A549 treated with Mapracorat at 1 μM for 4 hours (cell line): ENCODE results near the gene ARID3B. TPM values are rescaled to one million over a fixed set of nuclear protein-coding genes. Genes with fewer than 3 reads are reported as not detected.

Experiments used
- total RNA-seq: library from RNA; stranded (reverse); fragments of 200-300 nt; extraction: Qiagen RNA extraction; gene quantifications from 5 replicates; pipeline ENCODE4 v1.2.3, GENCODE V29; 2022

The ARID3B gene, protein sequence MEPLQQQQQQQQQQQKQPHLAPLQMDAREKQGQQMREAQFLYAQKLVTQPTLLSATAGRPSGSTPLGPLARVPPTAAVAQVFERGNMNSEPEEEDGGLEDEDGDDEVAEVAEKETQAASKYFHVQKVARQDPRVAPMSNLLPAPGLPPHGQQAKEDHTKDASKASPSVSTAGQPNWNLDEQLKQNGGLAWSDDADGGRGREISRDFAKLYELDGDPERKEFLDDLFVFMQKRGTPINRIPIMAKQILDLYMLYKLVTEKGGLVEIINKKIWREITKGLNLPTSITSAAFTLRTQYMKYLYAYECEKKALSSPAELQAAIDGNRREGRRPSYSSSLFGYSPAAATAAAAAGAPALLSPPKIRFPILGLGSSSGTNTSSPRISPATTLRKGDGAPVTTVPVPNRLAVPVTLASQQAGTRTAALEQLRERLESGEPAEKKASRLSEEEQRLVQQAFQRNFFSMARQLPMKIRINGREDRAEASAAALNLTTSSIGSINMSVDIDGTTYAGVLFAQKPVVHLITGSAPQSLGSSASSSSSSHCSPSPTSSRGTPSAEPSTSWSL
- 2.8 to 3.3 TPM (median 3.0 TPM) in 5 replicates for total RNA-seq

GRCh38 chr15:74540761-74541493 lies at the start of gene ARID3B:
Gene ARID3B, plus strand, starts transcription at chr15:74541220. Its CDS starts 2,717 bp downstream, at chr15:74543937.

GRCh38 chr15:74615508-74616365 lies 74.7 kb downstream of the ARID3B start, which contains the start of gene CLK3:
Gene CLK3, plus strand, starts transcription at chr15:74615836. Its CDS starts 3,361 bp downstream, at chr15:74619197.

Other genes starting within 250 kb of the ARID3B start
- gene CYP11A1, start 173.6 kb upstream of the ARID3B start, total RNA-seq: not detected in 5 replicates
- gene SEMA7A, start 107.3 kb upstream of the ARID3B start, total RNA-seq: 1.5 to 2.1 TPM (median 1.7 TPM) in 5 replicates
- 38.5 to 42.7 TPM (median 41.3 TPM) in 5 replicates for gene UBL7, start 80.1 kb upstream of the ARID3B start, total RNA-seq
- gene CLK3, start 74.6 kb downstream of the ARID3B start, total RNA-seq: 26.5 to 45.1 TPM (median 34.8 TPM) in 5 replicates
- 18.0 to 23.2 TPM (median 21.9 TPM) in 5 replicates for gene EDC3, start 154.8 kb downstream of the ARID3B start, total RNA-seq
- 1.2 to 2.2 TPM (median 1.6 TPM) in 5 replicates for gene CYP1A1, start 184.3 kb downstream of the ARID3B start, total RNA-seq
- gene CYP1A2, start 207.6 kb downstream of the ARID3B start, total RNA-seq: not detected in 5 replicates
- 56.3 to 65.7 TPM (median 62.4 TPM) in 5 replicates for gene CSK, start 240.9 kb downstream of the ARID3B start, total RNA-seq